ENCODE measurements around the gene DAB1.

Gene DAB1

DNA sequence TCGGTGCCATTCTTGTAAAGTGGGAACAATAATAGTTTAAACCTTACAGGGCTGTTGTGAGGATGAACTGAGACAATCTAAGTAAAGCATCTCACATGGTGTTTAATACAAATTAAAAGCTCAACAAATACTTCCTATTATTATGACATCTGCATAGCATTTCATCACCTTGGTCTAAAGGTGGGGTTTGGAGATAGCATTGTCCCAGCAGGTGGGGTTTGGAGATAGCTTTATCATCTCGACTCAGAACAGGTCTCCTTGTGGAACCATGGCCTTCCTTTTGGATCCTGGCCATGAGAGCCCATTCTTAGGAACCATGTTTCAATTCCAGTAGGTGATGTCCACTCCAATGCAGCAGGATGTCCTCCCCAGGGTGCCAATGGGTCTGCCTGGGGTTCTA is 437.5 kb downstream of the DAB1 start:
- no peak overlapping the region for H3K27ac ChIP-seq
- TF ChIP-seq, protein P1, sequence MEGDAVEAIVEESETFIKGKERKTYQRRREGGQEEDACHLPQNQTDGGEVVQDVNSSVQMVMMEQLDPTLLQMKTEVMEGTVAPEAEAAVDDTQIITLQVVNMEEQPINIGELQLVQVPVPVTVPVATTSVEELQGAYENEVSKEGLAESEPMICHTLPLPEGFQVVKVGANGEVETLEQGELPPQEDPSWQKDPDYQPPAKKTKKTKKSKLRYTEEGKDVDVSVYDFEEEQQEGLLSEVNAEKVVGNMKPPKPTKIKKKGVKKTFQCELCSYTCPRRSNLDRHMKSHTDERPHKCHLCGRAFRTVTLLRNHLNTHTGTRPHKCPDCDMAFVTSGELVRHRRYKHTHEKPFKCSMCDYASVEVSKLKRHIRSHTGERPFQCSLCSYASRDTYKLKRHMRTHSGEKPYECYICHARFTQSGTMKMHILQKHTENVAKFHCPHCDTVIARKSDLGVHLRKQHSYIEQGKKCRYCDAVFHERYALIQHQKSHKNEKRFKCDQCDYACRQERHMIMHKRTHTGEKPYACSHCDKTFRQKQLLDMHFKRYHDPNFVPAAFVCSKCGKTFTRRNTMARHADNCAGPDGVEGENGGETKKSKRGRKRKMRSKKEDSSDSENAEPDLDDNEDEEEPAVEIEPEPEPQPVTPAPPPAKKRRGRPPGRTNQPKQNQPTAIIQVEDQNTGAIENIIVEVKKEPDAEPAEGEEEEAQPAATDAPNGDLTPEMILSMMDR (conservative IDR thresholded peaks at IDR 0.05), result no peak

- no peak overlapping the region for H3K27ac ChIP-seq
Observed at GRCh38 chr1:56985857-56986256, 438.0 kb downstream of the DAB1 start.

DNA sequence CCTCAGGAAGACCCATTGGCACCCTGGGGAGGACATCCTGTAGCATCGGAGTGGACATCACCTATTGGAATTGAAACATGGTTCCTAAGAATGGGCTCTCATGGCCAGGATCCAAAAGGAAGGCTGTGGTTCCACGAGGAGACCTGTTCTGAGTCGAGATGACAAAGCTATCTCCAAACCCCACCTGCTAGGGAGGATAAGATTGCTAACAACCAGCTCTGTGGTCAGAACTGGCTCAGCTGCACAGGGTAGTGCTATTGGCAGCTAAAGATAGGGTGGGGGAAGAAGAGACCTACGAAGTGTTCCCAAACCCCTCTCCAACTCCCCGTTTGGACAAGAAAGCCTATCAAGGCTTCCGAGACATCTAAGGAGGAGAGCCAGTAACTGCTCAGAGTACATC is 440.4 kb downstream of the DAB1 start:
- H3K27ac ChIP-seq, result no peak overlapping the region
- TF ChIP-seq, protein P1 (conservative IDR thresholded peaks at IDR 0.05), result no peak

More at GRCh38 chr1:56985857-56986256, 438.0 kb downstream of the DAB1 start:
- TF ChIP-seq, protein P1 (conservative IDR thresholded peaks at IDR 0.05), result no peak

- TF ChIP-seq, protein P1 (conservative IDR thresholded peaks at IDR 0.05), result no peak
- H3K27ac ChIP-seq, result no peak overlapping the region
Observed at GRCh38 chr1:56979986-56980755, 443.7 kb downstream of the DAB1 start.

DNA sequence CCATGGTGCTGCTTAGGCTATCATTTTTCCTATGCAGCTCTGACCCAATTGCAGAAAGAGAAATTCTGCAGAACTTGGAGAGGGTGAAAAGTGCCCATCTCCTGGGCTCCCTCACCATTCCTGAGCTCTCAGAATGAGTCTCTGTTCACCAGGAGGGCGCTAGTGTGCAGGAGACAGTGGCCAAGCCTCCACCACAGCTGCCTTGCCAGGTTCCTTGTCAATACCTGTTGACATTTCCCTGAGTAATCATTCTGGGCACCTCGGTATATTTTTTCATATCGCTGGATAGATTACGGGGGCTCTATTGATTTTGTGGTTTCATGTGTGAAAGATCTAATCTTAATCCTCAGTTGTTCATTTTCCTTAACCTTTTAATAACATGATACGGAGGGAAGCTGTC is 445.0 kb downstream of the DAB1 start:
- TF ChIP-seq, protein P1 (conservative IDR thresholded peaks at IDR 0.05), result no peak
- no peak overlapping the region for H3K27ac ChIP-seq

DNA sequence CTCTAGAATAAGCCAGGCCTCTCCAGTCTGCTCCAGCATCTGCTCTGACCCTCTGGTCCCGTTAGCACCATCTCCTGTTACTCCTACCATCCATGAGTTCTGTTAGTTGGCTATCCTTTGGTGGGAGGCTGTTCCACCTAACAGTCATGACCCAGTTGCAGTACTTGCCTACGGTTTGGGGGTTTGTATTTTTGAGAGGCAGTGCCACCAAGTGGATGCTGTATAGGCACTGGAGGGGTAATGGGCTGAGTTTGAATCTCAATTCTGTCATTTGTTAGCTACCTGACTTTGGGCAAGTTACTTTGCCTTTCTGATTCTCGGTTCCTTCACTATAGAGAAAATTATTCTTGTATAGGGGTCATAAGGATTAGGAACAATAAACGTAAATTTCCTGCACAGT is 445.9 kb downstream of the DAB1 start:
- TF ChIP-seq, protein P1 (conservative IDR thresholded peaks at IDR 0.05), result no peak

GRCh38 chr1:56975446-56975845 is 448.4 kb downstream of the DAB1 start:
- TF ChIP-seq, protein P1 (conservative IDR thresholded peaks at IDR 0.05), result no peak
- H3K27ac ChIP-seq, result no peak overlapping the region

More for the DNA sequence above, 445.9 kb downstream of the DAB1 start:
- H3K27ac ChIP-seq, result no peak overlapping the region

Measured in VCaP (cell line).